RCC 7860 (cell line): ENCODE data around the gene PAXX.

Source experiments
- DNase-seq: peaks from one replicate; pipeline ENCODE4 v3.0.0-alpha.2; 2015; ENCODE audit warnings: low spot score
- FAIRE-seq: peaks from 2 replicates; lab custom pipeline; 2012; peaks lifted over from hg19 to GRCh38; lab: Jason Lieb, UNC

The PAXX gene

GRCh38 chr9:137015976-137016375 is 23.8 kb downstream of the PAXX start:
- FAIRE-seq = no peak
- DNase-seq = no peak

DNA sequence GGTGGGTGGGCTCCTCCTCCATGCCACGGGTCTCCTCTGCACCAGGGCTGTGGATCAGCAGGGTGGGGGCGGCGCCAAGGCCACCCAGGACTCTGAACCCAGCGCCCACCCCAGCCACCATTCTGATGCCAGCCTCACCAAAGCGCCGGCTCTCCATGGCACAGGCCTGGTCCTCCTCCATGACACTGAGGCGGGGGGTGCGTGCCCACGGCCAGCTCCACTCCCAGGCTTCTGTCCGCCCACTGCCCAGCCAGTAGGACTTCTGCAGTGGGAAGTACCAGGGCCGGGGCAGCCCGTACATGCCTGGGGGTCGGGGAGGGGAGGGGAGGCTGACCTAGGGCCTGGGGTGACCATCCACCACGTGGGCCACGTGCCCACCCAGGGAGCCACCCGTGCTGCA is 24.2 kb downstream of the PAXX start:
- DNase-seq (no peak), FAIRE-seq (no peak)

- DNase-seq = no peak
- FAIRE-seq = no peak
Measured at GRCh38 chr9:137017071-137017470, 24.8 kb downstream of the PAXX start.

- FAIRE-seq = no peak
- DNase-seq = no peak
Measured at GRCh38 chr9:137017791-137018497, 25.7 kb downstream of the PAXX start.

DNA sequence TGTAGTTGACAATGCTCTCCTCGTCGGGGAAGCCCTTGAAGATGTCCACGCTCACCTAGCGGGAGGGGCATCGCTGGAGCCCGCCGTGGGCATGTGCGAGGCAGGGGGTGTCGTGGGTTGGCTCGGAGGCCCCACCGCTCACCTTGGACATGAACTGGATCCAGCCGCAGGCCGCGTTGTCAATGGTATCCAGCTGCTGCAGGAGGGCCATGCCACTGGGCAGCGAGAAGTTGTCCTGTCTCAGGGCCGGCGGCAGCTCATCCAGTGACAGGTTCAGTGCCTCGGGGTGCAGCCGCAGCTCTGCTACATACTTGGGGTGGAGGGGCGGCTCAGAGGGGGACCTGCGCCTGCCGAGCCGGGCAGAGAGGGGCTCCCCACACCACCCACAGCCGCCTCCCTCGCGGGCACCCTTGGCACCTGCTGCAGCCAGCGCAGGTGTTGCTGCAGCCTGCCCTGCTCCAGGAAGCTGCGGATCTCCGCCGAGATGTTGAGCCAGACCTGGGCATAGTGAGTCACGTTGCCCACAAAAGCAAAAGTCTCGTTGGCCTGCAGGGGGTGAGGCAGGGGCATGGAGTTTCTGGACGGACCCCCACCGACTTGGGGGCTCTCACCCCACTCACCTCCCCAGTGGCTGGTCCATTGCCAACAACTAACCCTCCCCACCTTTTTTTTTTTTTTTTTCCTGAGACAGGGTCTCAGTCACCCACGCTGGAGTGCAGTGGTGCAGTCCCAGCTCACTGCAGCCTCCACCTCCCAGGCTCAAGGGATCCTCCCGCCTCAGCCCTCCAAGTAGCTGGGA is 26.7 kb downstream of the PAXX start:
- FAIRE-seq (no peak), DNase-seq (no peak)

DNA sequence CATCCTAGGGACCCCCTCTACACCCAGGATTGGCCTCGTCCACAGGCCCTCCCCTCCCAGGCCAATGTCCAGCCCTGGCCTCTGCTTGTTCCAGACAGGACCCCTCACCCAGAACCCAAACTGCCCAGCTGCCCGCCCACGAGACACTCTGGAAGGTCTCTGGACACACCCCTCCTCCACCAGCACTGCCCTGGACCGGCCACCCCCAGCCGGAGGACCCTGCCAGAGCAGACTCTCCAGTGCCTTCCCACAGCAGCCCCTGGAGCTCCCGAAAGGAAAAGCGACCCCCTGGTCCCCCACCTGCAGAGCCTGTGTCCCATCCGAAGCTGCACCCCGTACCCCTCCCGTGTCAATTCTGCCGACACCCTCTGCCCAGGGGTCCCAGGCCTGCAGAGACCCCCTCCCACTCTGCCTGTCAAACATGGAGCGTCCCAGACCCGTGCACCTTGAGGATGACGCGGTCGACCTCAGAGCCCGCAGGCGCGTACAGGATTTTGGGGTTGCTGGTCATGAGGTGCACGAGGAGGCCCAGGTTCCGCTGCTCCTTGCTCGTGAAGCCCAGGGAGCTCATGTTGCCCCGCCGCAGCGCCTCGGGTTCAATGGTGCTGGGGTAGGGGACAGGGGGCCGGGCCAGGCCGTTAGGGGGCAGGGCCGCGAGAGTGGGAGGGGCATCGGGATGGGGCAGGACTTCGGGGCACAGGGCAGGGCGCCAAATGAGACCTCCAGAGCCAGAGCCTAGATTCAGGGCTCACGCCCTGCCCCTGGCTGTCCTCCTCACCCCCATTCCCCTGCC is 27.9 kb downstream of the PAXX start:
- no peak for FAIRE-seq
- no peak for DNase-seq

DNA sequence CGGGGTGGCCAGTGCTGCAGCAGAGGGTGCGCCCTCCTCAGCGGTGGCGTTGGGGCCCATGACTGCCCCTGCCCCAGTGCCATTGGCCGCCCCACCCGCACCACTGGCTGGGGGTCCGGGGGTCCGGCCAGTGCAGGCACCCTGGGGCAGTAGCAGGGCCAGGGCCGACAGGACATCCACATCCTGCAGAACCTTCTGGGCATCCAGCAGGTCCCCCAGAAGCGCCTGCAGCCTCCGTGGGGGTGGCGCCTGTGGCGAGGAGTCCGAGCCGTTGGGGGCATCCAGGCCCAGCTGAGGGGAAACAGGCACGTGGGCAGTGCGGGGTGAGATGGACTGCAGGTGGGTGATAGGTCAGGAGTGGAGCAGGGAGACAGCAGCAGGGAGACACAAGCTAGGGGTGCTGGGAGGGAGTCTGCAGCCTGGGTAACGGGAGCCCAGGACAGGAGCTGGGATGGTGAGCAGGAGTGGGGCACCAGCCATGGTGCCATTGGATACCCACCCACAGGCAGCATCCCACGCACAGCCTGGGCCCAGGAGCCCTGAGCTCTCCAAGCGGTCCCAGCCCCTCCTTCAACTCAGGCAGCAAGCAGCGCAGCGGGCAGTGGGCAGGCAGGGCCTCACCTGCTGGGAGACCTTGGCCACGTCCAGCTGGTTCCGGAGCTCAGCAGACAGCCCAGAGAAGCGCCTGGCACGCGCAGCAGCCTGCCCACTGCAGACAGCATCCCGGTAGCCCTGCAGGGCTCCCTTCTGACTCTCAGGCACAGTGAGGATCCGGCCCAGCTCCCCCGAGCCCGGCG is 28.7 kb downstream of the PAXX start:
- DNase-seq = no peak
- FAIRE-seq = no peak

DNA sequence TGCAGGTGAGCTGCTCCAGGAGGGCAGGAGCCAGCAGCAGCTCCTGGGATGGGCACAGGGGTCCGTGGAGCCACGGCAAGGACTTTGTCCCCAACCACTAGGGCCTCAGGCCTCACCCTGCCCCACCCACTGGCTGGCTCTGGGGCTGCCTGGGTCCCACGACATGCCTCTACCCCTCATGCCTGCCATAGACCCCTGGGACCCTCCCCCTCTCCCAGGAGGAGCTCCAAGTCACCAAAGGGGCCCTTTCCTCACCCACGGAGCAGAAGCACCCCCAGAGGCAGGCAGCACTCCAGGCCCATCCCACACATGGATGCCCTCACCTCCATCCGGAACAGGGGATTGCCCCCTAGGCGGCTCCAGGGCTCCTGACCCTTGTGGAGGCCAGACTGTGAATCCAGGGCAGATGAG is 29.4 kb downstream of the PAXX start:
- DNase-seq = no peak
- FAIRE-seq = no peak

- peak; percentile 74 for DNase-seq
- FAIRE-seq = peak; percentile 48
Measured at GRCh38 chr9:137021979-137022661, 29.9 kb downstream of the PAXX start.

GRCh38 chr9:137022662-137023008 is 30.4 kb downstream of the PAXX start:
- DNase-seq = no peak
- no peak for FAIRE-seq

DNA sequence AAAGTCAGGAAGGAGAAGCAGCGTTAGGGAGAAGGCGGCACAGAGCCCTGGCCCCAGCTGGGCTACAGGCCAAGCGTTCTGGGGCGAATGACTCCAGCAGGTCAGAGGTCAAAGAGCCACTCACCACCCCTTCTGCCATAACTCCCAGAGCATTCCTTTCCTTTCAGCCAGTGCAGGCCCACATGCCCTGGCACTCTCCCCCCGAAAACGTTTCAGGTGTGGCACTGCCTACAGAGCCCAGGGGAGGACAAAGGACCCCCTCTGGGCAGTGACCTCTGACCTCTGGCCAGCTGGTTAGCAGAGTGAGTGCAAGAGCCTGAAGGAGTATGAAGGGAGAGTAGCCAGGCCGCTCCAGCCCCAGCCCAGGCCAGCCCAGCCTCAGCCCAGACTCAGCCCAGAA is 30.9 kb downstream of the PAXX start:
- FAIRE-seq (no peak), DNase-seq (no peak)

DNA sequence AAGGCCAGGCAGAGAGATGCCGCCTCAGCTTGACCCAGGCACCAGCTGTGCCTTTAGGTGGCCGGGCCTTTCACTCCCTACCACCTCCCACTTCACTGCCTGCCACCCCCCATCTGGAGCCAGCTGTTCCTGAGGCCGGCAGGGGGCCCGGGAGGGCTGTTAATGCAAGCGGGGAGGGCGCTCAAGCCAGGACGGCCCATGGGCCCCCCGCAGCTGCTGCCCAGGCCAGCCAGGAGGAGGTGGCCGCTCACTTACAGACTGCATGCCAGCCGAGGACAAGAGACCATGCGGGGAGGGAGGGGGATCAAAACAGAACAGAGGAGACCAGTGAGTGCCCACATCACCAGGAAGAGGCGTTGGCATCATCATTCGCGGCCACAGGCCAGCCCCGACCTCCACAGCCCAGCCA is 31.4 kb downstream of the PAXX start:
- FAIRE-seq (no peak), DNase-seq (no peak)

GRCh38 chr9:137025517-137025966 is 33.3 kb downstream of the PAXX start:
- no peak for FAIRE-seq
- DNase-seq = no peak

DNA sequence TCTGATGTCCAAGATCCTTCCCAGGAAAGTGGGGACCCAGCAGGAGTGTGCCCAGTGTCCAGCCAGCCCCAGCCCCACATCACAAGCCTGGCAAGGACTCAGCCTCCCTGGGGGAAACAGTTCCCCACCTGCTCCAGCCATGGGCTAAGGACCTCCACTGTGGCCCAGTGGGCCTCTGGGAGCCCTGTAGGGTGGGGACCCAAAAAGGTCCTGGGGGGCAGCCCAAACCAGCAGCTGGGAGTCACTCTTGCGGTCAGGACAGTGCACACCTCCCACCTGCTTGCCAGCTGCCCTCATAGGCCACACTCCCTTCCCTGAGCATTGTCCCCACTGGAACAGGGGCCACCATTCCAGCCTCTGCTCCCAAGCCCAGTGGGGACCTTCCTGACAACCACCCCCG is 34.2 kb downstream of the PAXX start:
- FAIRE-seq (no peak), DNase-seq (no peak)

DNA sequence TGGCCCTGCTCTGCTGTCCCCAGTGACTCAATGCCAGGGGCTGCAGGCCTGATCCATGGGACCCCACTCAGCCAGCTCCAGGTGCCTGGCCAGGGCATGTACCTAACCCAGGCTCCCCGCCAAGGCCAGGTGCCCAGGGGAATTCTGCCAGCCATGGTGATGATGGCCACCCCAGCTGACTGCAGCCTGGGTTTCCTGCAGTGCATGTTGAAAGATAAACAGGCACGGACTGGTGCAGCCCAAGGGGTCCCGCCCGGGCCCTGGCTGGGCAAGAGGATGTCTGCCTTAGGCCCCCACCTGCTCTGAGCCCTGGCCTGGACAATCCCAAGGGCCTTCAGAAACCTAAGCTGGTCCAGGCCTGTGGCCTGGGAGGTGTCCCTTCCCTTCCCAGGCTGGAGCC is 34.6 kb downstream of the PAXX start:
- DNase-seq (no peak), FAIRE-seq (no peak)

DNA sequence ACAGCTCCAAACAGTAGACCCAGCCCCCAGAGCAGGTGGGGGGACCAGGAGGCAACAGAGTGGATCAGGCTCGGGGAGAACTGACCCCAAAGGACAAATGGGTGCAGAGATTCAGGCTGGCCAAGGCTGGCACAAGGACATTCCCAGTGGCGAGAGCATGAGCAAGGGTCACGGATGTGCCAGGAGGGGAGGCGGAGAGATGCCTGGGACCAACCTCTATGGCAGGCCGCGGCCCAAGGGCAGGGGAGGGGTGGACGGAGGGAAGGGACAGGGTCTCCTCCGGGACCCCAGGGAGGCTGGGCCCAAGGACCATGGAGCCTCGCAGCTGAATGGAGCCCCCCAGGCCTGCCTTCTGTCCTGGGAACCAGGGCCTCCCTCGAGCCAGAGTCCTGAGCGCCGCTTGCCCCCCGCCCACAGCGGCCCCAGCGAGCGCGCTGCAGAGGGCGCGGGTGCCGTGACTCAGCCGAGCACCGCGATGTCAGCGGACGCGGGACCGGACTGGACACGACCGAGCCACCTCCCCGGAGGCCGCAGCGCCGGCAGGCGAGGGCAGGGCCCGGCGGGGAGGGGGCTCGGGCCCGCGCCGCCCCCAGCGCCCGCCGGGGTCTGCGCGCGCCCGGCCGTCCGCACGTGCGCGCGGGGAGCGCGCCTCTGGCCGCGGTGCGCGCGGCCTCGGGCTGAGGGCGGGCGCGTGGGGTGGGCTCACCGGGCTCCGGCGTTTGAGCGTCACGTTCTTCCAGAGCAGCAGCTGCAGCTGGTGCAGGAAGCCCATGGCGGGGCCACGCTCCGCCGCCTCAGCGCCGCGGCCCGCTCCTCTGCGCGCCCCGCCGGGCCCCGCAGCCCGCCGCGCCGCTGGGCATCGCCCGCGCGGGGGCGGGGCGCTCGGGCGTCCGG is 35.4 kb downstream of the PAXX start, which contains the start of gene ABCA2:
TSS of gene ABCA2 (minus strand) at position 869 of the 894 bp plus-strand sequence. CDS start at position 772, 97 bp downstream.
- DNase-seq = peak; percentile 11
- no peak for FAIRE-seq

- FAIRE-seq (no peak), DNase-seq (peak; percentile 39)
Measured at GRCh38 chr9:137028263-137029057, 36.2 kb downstream of the PAXX start.
